OCI-LY1 (cell line): ENCODE data around the gene BTBD2.

Experiments
- H2AFZ ChIP-seq: fragments of 200-600 bp; sonication (generic), shearing (Covaris generic); 2 replicates; pipeline ENCODE4 v1.6.0; 2014; ENCODE audit warnings: antibody characterized with exemption, mild to moderate bottlenecking, low read length
- H3F3A ChIP-seq: fragments of 200-600 bp; sonication (generic), shearing (Covaris generic); 2 replicates; pipeline ENCODE4 v1.6.0; 2014; ENCODE audit warnings: mild to moderate bottlenecking, antibody characterized with exemption, low read length, moderate library complexity; ENCODE audit not compliant: insufficient read depth
- H3K27ac ChIP-seq: fragments of 200-600 bp; sonication (generic); 2 replicates; pipeline ENCODE4 v1.5.1; 2014; ENCODE audit warnings: low read length, mixed run types, mild to moderate bottlenecking, low read depth; ENCODE audit not compliant: poor library complexity, severe bottlenecking
- H3K27me3 ChIP-seq: fragments of 200-600 bp; sonication (generic); 2 replicates; pipeline ENCODE4 v1.6.0; 2014; ENCODE audit warnings: antibody characterized with exemption, mild to moderate bottlenecking, low read length, moderate library complexity; ENCODE audit not compliant: insufficient read depth
- H3K36me3 ChIP-seq: fragments of 200-600 bp; sonication (generic); 2 replicates; pipeline ENCODE4 v1.6.1; 2014; ENCODE audit warnings: mild to moderate bottlenecking, antibody characterized with exemption, low read length, moderate library complexity, mixed read lengths; ENCODE audit not compliant: insufficient read depth
- H3K4me1 ChIP-seq: fragments of 200-600 bp; sonication (generic); 2 replicates; pipeline ENCODE4 v1.5.1; 2014; ENCODE audit warnings: mild to moderate bottlenecking, low read length, moderate library complexity; ENCODE audit not compliant: insufficient read depth, severe bottlenecking
- H3K4me2 ChIP-seq: fragments of 200-600 bp; sonication (generic), shearing (Covaris generic); 2 replicates; pipeline ENCODE4 v1.6.1; 2014; ENCODE audit warnings: low read length
- H3K4me3 ChIP-seq: fragments of 200-600 bp; sonication (generic); 2 replicates; pipeline ENCODE4 v1.5.1; 2014; ENCODE audit warnings: low read length, low read depth, mild to moderate bottlenecking, mixed read lengths; ENCODE audit not compliant: poor library complexity, severe bottlenecking
- H3K79me2 ChIP-seq: fragments of 200-600 bp; shearing (Covaris generic); 2 replicates; pipeline ENCODE4 v1.6.1; 2016; ENCODE audit warnings: mixed run types, low read length, mixed read lengths; ENCODE audit not compliant: insufficient read depth
- H3K9ac ChIP-seq: fragments of 200-600 bp; sonication (generic), shearing (Covaris generic); 2 replicates; pipeline ENCODE4 v1.6.1; 2014; ENCODE audit warnings: mild to moderate bottlenecking, low read length, mixed read lengths
- H3K9me2 ChIP-seq: fragments of 200-600 bp; sonication (generic), shearing (Covaris generic); 2 replicates; pipeline ENCODE4 v1.6.1; 2014; ENCODE audit warnings: low read depth, mild to moderate bottlenecking, low read length, mixed read lengths
- H3K9me3 ChIP-seq: fragments of 200-600 bp; shearing (Covaris generic); 2 replicates; pipeline ENCODE4 v1.6.1; 2014; ENCODE audit warnings: low read length, mixed read lengths
- H4K20me1 ChIP-seq: fragments of 200-600 bp; sonication (generic), shearing (Covaris generic); 2 replicates; pipeline ENCODE4 v1.6.0; 2016; ENCODE audit warnings: mild to moderate bottlenecking, low read length; ENCODE audit not compliant: insufficient read depth
- EZH2 ChIP-seq: fragments of 200-600 bp; sonication (generic), shearing (Covaris generic); IDR thresholded peaks from 2 replicates; pipeline ENCODE4 v1.8.0; 2017; ENCODE audit warnings: borderline replicate concordance, mixed run types, mild to moderate bottlenecking, antibody characterized with exemption, low read length, moderate library complexity, mixed read lengths
- TF ChIP-seq, protein P1 (sequence below): fragments of 200-600 bp; sonication (generic), shearing (Covaris generic); IDR thresholded peaks from 2 replicates; pipeline ENCODE4 v1.5.1; 2017; ENCODE audit warnings: mild to moderate bottlenecking, antibody characterized with exemption, low read length, moderate library complexity, mixed read lengths

Gene BTBD2

GRCh38 chr19:1987197-1988187, 28.0 kb downstream of the BTBD2 start:
- H3K27me3 ChIP-seq, result no peaks in the 10 kb centered on the region
- H3K4me3 ChIP-seq, result no peak overlapping the region
- H2AFZ ChIP-seq, result no peak overlapping the region
- TF ChIP-seq, protein P1, sequence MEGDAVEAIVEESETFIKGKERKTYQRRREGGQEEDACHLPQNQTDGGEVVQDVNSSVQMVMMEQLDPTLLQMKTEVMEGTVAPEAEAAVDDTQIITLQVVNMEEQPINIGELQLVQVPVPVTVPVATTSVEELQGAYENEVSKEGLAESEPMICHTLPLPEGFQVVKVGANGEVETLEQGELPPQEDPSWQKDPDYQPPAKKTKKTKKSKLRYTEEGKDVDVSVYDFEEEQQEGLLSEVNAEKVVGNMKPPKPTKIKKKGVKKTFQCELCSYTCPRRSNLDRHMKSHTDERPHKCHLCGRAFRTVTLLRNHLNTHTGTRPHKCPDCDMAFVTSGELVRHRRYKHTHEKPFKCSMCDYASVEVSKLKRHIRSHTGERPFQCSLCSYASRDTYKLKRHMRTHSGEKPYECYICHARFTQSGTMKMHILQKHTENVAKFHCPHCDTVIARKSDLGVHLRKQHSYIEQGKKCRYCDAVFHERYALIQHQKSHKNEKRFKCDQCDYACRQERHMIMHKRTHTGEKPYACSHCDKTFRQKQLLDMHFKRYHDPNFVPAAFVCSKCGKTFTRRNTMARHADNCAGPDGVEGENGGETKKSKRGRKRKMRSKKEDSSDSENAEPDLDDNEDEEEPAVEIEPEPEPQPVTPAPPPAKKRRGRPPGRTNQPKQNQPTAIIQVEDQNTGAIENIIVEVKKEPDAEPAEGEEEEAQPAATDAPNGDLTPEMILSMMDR, result no peak
- no peak for TF ChIP-seq EZH2
- H3F3A ChIP-seq, result no peaks in the 10 kb centered on the region
- H3K4me1 ChIP-seq, result no peaks in the 10 kb centered on the region
- no peak overlapping the region for H3K9ac ChIP-seq
- H3K79me2 ChIP-seq, result no peaks in the 10 kb centered on the region
- H3K9me2 ChIP-seq, result no peaks in the 10 kb centered on the region
- H3K4me2 ChIP-seq, result no peak overlapping the region
- peaks cover 33% of the 10 kb centered on the region for H3K36me3 ChIP-seq
- no peaks in the 10 kb centered on the region for H3K9me3 ChIP-seq
- H3K27ac ChIP-seq, result no peak overlapping the region
- H4K20me1 ChIP-seq, result no peaks in the 10 kb centered on the region

GRCh38 chr19:1986357-1987162, 29.0 kb downstream of the BTBD2 start:
- Histone ChIP-seq H3K36me3 (peaks cover 41% of the 10 kb centered on the region), H3K27ac (no peak overlapping the region), H3K4me2 (no peak overlapping the region), H2AFZ (no peak overlapping the region), H3K9me3 (no peaks in the 10 kb centered on the region), H4K20me1 (no peaks in the 10 kb centered on the region), H3K9me2 (no peaks in the 10 kb centered on the region), H3K9ac (no peak overlapping the region), H3K79me2 (no peaks in the 10 kb centered on the region), H3K4me1 (no peaks in the 10 kb centered on the region), H3F3A (no peaks in the 10 kb centered on the region), H3K27me3 (no peaks in the 10 kb centered on the region), H3K4me3 (no peak overlapping the region)
- no peak for TF ChIP-seq EZH2
- TF ChIP-seq, protein P1, result no peak

DNA sequence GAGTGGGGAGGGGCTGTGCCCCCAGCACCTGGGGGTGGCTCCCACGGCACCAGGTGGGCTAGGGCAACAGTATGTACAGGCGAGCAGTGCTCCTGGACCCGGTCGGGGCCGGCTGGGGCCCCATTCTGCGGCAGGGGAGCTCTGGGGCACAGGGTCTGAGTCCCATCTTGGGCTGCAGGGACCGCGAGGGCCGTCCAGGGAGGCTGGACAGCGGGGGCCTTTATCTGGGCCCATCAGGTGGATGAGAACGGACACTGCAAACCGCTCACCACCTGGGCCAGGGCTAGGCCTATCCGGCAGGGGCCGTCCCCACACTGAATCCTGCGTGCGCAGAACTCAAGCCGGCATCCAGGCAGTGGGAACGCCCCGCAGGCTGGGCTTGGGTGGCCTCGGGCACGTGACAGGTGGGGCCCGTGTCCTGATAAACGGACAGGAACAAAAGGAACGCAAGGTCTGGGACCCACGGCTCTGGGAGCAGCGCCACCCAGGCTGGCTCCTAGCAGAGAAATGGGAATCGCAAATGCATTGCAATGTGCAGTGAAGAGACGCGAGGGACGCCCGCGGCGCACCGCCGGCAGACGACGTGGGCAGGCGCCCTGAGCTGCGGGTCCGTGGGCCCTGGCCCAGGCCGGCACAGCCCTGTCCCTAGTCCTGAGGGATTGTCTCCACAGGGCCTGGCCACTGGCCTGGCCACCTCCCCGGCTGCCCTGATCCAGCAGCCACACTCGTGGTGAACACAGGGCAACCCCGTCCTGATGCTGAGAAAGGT, 29.7 kb downstream of the BTBD2 start:
- Histone ChIP-seq H3K9ac (no peak overlapping the region), H3K27ac (no peak overlapping the region), H3K9me2 (no peaks in the 10 kb centered on the region), H4K20me1 (no peaks in the 10 kb centered on the region), H2AFZ (no peak overlapping the region), H3K36me3 (peaks cover 47% of the 10 kb centered on the region), H3K4me3 (no peak overlapping the region), H3K9me3 (no peaks in the 10 kb centered on the region), H3K4me2 (no peak overlapping the region), H3K79me2 (no peaks in the 10 kb centered on the region), H3K27me3 (no peaks in the 10 kb centered on the region), H3F3A (no peaks in the 10 kb centered on the region), H3K4me1 (peaks cover 7% of the 10 kb centered on the region)
- TF ChIP-seq, protein P1, result no peak
- TF ChIP-seq EZH2, result no peak
